NCI-H1436 treated with DMSO at 0.1 percent for 48 hours (cell line): ENCODE measurements around the gene TMEM158.

Experiments used
- DNase-seq: peaks from one replicate; lab custom pipeline; 2025; lab: John Stamatoyannopoulos, UW

The TMEM158 gene

GRCh38 chr3:45232521-45232920 is 6.4 kb upstream of the TMEM158 start:
- DNase-seq: no peak

- no peak for DNase-seq
Observed at GRCh38 chr3:45227946-45228345, 1.9 kb upstream of the TMEM158 start.

GRCh38 chr3:45227071-45227820 is 1.2 kb upstream of the TMEM158 start:
- no peak for DNase-seq

GRCh38 chr3:45225465-45226205 is 452 bp downstream of the TMEM158 start:
- no peak for DNase-seq

- DNase-seq: no peak
Observed at GRCh38 chr3:45224824-45225464, 1.1 kb downstream of the TMEM158 start.

- no peak for DNase-seq
Observed at GRCh38 chr3:45223889-45224727, 2.0 kb downstream of the TMEM158 start.

- DNase-seq: no peak
Observed at GRCh38 chr3:45219694-45220093, 6.4 kb downstream of the TMEM158 start.

- no peak for DNase-seq
Observed at GRCh38 chr3:45218578-45219390, 7.3 kb downstream of the TMEM158 start.

GRCh38 chr3:45216021-45216609 is 10.0 kb downstream of the TMEM158 start:
- DNase-seq: no peak

GRCh38 chr3:45215466-45215865 is 10.6 kb downstream of the TMEM158 start:
- DNase-seq: no peak

GRCh38 chr3:45214061-45214680 is 11.9 kb downstream of the TMEM158 start:
- no peak for DNase-seq

- DNase-seq: no peak
Observed at GRCh38 chr3:45212095-45212468, 14.0 kb downstream of the TMEM158 start.

- no peak for DNase-seq
Observed at GRCh38 chr3:45211466-45212094, 14.5 kb downstream of the TMEM158 start.

GRCh38 chr3:45210308-45211041 is 15.6 kb downstream of the TMEM158 start:
- DNase-seq: no peak

GRCh38 chr3:45209526-45209925 is 16.6 kb downstream of the TMEM158 start:
- DNase-seq: no peak

GRCh38 chr3:45208586-45208985 is 17.5 kb downstream of the TMEM158 start:
- no peak for DNase-seq

GRCh38 chr3:45207446-45207845 is 18.6 kb downstream of the TMEM158 start:
- no peak for DNase-seq

GRCh38 chr3:45205126-45205525 is 21.0 kb downstream of the TMEM158 start:
- no peak for DNase-seq

- DNase-seq: no peak
Observed at GRCh38 chr3:45204136-45204535, 22.0 kb downstream of the TMEM158 start.
